GM21526 (cell line): ENCODE results near the gene SLC7A14.

Experiments used
- ATAC-seq: cut with Tn5 transposase; IDR thresholded peaks from one replicate; pipeline ENCODE4 v1.9.1; 2021; ENCODE audit warnings: moderate library complexity; ENCODE audit not compliant: unreplicated experiment, low FRiP score

The SLC7A14 gene

GRCh38 chr3:170500995-170501394, 84.9 kb downstream of the SLC7A14 start:
- no peak for ATAC-seq

GRCh38 chr3:170500462-170500861, 85.4 kb downstream of the SLC7A14 start:
- ATAC-seq, result no peak

- ATAC-seq, result no peak
Measured at GRCh38 chr3:170499562-170500156, 86.2 kb downstream of the SLC7A14 start.

GRCh38 chr3:170497207-170498095, 88.4 kb downstream of the SLC7A14 start:
- no peak for ATAC-seq

GRCh38 chr3:170496868-170497140, 89.1 kb downstream of the SLC7A14 start:
- ATAC-seq, result no peak

- no peak for ATAC-seq
Measured at GRCh38 chr3:170496026-170496867, 89.6 kb downstream of the SLC7A14 start.

GRCh38 chr3:170494766-170495165, 91.1 kb downstream of the SLC7A14 start:
- no peak for ATAC-seq

GRCh38 chr3:170493712-170494182, 92.1 kb downstream of the SLC7A14 start:
- no peak for ATAC-seq

- ATAC-seq, result no peak
Measured at GRCh38 chr3:170491901-170492300, 94.0 kb downstream of the SLC7A14 start.

GRCh38 chr3:170490828-170491560, 94.9 kb downstream of the SLC7A14 start:
- ATAC-seq, result no peak

GRCh38 chr3:170488802-170489201, 97.1 kb downstream of the SLC7A14 start:
- ATAC-seq, result no peak

GRCh38 chr3:170487031-170487430, 98.8 kb downstream of the SLC7A14 start:
- ATAC-seq, result no peak

GRCh38 chr3:170486398-170486797, 99.5 kb downstream of the SLC7A14 start:
- no peak for ATAC-seq

- ATAC-seq, result no peak
Measured at GRCh38 chr3:170485696-170486095, 100.2 kb downstream of the SLC7A14 start.

- no peak for ATAC-seq
Measured at GRCh38 chr3:170485294-170485693, 100.6 kb downstream of the SLC7A14 start.

GRCh38 chr3:170484869-170485268, 101.0 kb downstream of the SLC7A14 start:
- ATAC-seq, result no peak

- no peak for ATAC-seq
Measured at GRCh38 chr3:170483485-170484262, 102.2 kb downstream of the SLC7A14 start.

GRCh38 chr3:170482199-170482598, 103.7 kb downstream of the SLC7A14 start:
- no peak for ATAC-seq

- ATAC-seq, result no peak
Measured at GRCh38 chr3:170480111-170480510, 105.8 kb downstream of the SLC7A14 start.

GRCh38 chr3:170477395-170477794, 108.5 kb downstream of the SLC7A14 start:
- ATAC-seq, result no peak
